Activated CD4-positive, alpha-beta T cell treated with anti-CD3 and anti-CD28 coated beads, Interleukin-2, amount 50 U/mL, for 4 hours (primary cell): Measurements from ENCODE around the gene UAP1.
"Not testable (repeated sequence)": the region's sequence is repeated elsewhere in the genome, so short reads cannot be mapped to it uniquely, and the experiment has no call there.

Source experiments
- DNase-seq, 2 experiments: peaks; one replicate each; pipeline ENCODE4 v3.0.0-alpha.2; 2020

The UAP1 gene

GRCh38 chr1:162566870-162567269 is 5.3 kb downstream of the UAP1 start:
- DNase-seq: no peak

- DNase-seq: no peak
These were observed 7.3 kb downstream of the UAP1 start for GRCh38 chr1:162568802-162569201.

- no peak for DNase-seq
These were observed 9.2 kb downstream of the UAP1 start for GRCh38 chr1:162570718-162571117.

- DNase-seq: not testable (repeated sequence)
These were observed 9.6 kb downstream of the UAP1 start for GRCh38 chr1:162571121-162571520.

- DNase-seq: no peak
These were observed 10.2 kb downstream of the UAP1 start for GRCh38 chr1:162571696-162572095.

- DNase-seq: no peak
These were observed 11.6 kb downstream of the UAP1 start for GRCh38 chr1:162573136-162573535.

- DNase-seq: no peak
These were observed 16.7 kb downstream of the UAP1 start for GRCh38 chr1:162578071-162578700.

- DNase-seq: no peak
These were observed 17.4 kb downstream of the UAP1 start for GRCh38 chr1:162578936-162579335.

- no peak for DNase-seq
These were observed 18.8 kb downstream of the UAP1 start for GRCh38 chr1:162580308-162580707.

- not testable (repeated sequence) for DNase-seq
These were observed 21.4 kb downstream of the UAP1 start for GRCh38 chr1:162582901-162583300.

GRCh38 chr1:162585101-162585500 is 23.6 kb downstream of the UAP1 start:
- DNase-seq: not testable (repeated sequence)

- no peak for DNase-seq
These were observed 25.8 kb downstream of the UAP1 start for GRCh38 chr1:162587347-162587746.

- DNase-seq: no peak
These were observed 26.3 kb downstream of the UAP1 start for GRCh38 chr1:162587761-162588260.

GRCh38 chr1:162590101-162590500 is 28.6 kb downstream of the UAP1 start:
- no peak for DNase-seq

- DNase-seq: no peak
These were observed 29.2 kb downstream of the UAP1 start for GRCh38 chr1:162590686-162591085.

GRCh38 chr1:162596514-162597170 is 35.1 kb downstream of the UAP1 start:
- DNase-seq: no peak

- DNase-seq: no peak
These were observed 37.9 kb downstream of the UAP1 start for GRCh38 chr1:162599451-162599850.

- not testable (repeated sequence) for DNase-seq
These were observed 41.6 kb downstream of the UAP1 start for GRCh38 chr1:162603117-162603516.

- DNase-seq: no peak
These were observed 43.9 kb downstream of the UAP1 start for GRCh38 chr1:162605225-162605927.

- DNase-seq: no peak
These were observed 47.8 kb downstream of the UAP1 start for GRCh38 chr1:162609306-162609705.

GRCh38 chr1:162612606-162613400 is 51.3 kb downstream of the UAP1 start:
- no peak for DNase-seq

- DNase-seq: no peak
These were observed 55.3 kb downstream of the UAP1 start for GRCh38 chr1:162616848-162617247.

- DNase-seq: no peak
These were observed 56.0 kb downstream of the UAP1 start for GRCh38 chr1:162617513-162617912.
